BLaER1 treated with 17β-estradiol and CSF1 and Interleukin-3, amounts not matched to agents 10 nM and 100 nM (cell line): ENCODE data around the gene PPFIBP2.

Experiments
- H3K27ac ChIP-seq, 11 experiments: shearing (Covaris generic); formaldehyde crosslinking; 2 replicates each; pipeline ENCODE4 v1.8.1; 2022
- H3K27me3 ChIP-seq, 11 experiments: shearing (Covaris generic); formaldehyde crosslinking; 2 replicates each; pipeline ENCODE4 v1.8.1; 2022
- H3K36me3 ChIP-seq, 11 experiments: shearing (Covaris generic); formaldehyde crosslinking; 2 replicates each; pipeline ENCODE4 v1.8.1; 2022
- H3K4me1 ChIP-seq, 10 experiments: shearing (Covaris generic); formaldehyde crosslinking; 2 replicates each; pipeline ENCODE4 v1.8.1; 2022
- H3K4me2 ChIP-seq, 11 experiments: shearing (Covaris generic); formaldehyde crosslinking; 2 replicates each; pipeline ENCODE4 v1.8.1; 2022
- H3K4me3 ChIP-seq, 10 experiments: shearing (Covaris generic); formaldehyde crosslinking; 2 replicates each; pipeline ENCODE4 v1.8.1; 2022
- H3K9ac ChIP-seq, 11 experiments: shearing (Covaris generic); formaldehyde crosslinking; 2 replicates each; pipeline ENCODE4 v1.8.1; 2022
- H3K9me3 ChIP-seq, 11 experiments: shearing (Covaris generic); formaldehyde crosslinking; replicated peaks in 1 of 11; 2 replicates each; pipeline ENCODE4 v1.8.1; 2022
- H4K20me1 ChIP-seq, 11 experiments: shearing (Covaris generic); formaldehyde crosslinking; 2 replicates each; pipeline ENCODE4 v1.8.1; 2022
- Cebpa-rat ChIP-seq, 11 experiments: shearing (Covaris generic); IDR thresholded peaks; 2 replicates each; pipeline ENCODE4 v1.8.1; 2022

PPFIBP2 gene

DNA sequence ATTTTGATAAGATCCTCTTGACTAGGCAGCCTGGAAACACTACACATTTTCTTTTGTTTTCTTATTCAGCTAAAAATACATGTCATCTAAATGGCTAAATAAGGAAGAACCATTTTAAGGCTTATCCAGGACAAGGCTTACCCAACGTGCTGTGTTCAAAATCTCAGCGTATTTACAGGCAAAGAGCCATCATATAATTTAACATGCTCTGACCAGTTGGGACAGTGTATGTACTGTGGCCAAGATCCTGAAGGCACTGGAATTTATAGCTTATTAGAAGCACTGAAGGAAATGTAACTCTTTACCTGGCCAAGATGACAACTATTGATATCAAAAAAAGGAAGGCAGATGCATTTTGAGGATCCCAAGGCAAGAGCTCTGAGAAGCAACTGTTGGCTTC lies 71.1 kb downstream of the PPFIBP2 start:
- H3K4me2 ChIP-seq, result peak overlapping the region in 1 of 11 experiments; percentile 6; a peak in 1 of 22 replicates
- no peak overlapping the region for H3K27ac ChIP-seq
- H3K9me3 ChIP-seq, result no peaks in the 10 kb centered on the region
- H3K4me3 ChIP-seq, result no peak overlapping the region
- H4K20me1 ChIP-seq, result peaks cover 11 to 100% (median 61%) of the 10 kb centered on the region in 11 experiments; a peak in 19 of 22 replicates
- no peak overlapping the region for H3K9ac ChIP-seq
- peaks cover 0 to 47% (median 0%) of the 10 kb centered on the region in 11 experiments; a peak in 5 of 22 replicates for H3K36me3 ChIP-seq
- no peak for TF ChIP-seq Cebpa-rat (IDR thresholded peaks at IDR 0.05)
- peaks cover 50 to 86% (median 70%) of the 10 kb centered on the region in 11 experiments for H3K27me3 ChIP-seq
- H3K4me1 ChIP-seq, result peaks cover 0 to 30% (median 0%) of the 10 kb centered on the region in 10 experiments; a peak in 6 of 20 replicates

GRCh38 chr11:7585816-7586215 lies 72.0 kb downstream of the PPFIBP2 start:
- H3K27me3 ChIP-seq, result peaks cover 41 to 77% (median 61%) of the 10 kb centered on the region in 11 experiments
- no peak overlapping the region for H3K27ac ChIP-seq
- peaks cover 11 to 95% (median 52%) of the 10 kb centered on the region in 11 experiments; a peak in 19 of 22 replicates for H4K20me1 ChIP-seq
- TF ChIP-seq Cebpa-rat (IDR thresholded peaks at IDR 0.05), result no peak
- H3K36me3 ChIP-seq, result peaks cover 0 to 42% (median 0%) of the 10 kb centered on the region in 11 experiments; a peak in 5 of 22 replicates
- no peak overlapping the region for H3K9ac ChIP-seq
- peaks cover 0 to 30% (median 0%) of the 10 kb centered on the region in 10 experiments; a peak in 6 of 20 replicates for H3K4me1 ChIP-seq
- no peaks in the 10 kb centered on the region for H3K9me3 ChIP-seq
- no peak overlapping the region for H3K4me3 ChIP-seq
- no peak overlapping the region for H3K4me2 ChIP-seq

- Histone ChIP-seq H3K4me1 (peaks cover 0 to 30% (median under 1%) of the 10 kb centered on the region in 10 experiments; a peak in 7 of 20 replicates), H3K27me3 (peaks cover 36 to 72% (median 55%) of the 10 kb centered on the region in 11 experiments), H3K4me2 (no peak overlapping the region), H3K9me3 (peaks cover 0 to 5% (median 0%) of the 10 kb centered on the region in 11 experiments; a peak in 4 of 22 replicates), H3K36me3 (peaks cover 0 to 37% (median 0%) of the 10 kb centered on the region in 11 experiments; a peak in 5 of 22 replicates), H3K4me3 (no peak overlapping the region), H3K9ac (no peak overlapping the region), H3K27ac (no peak overlapping the region), H4K20me1 (peaks cover 9 to 89% (median 46%) of the 10 kb centered on the region in 11 experiments; a peak in 17 of 22 replicates)
- no peak for TF ChIP-seq Cebpa-rat (IDR thresholded peaks at IDR 0.05)
These were observed 72.6 kb downstream of the PPFIBP2 start for GRCh38 chr11:7586376-7586775.

DNA sequence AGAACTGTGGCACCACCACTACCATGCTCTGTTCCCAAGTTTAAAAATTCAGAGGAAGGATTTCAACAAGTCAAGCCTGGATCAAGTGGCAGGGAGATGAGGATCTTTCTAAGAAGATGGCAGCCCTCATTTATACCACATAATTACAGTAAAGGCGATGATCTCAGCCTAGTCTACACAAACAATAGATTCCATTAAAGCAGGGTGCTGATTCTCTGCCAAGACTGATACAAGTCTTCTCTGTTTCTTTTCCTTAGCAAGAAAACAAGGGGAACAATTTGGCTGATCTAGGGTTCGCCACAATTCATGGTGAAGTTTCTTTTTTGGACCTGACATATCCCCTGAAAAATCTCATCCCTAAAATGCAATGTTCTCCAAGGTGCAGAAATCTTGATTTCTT lies 73.9 kb downstream of the PPFIBP2 start:
- Histone ChIP-seq H3K27ac (no peak overlapping the region), H3K27me3 (peaks cover 22 to 58% (median 42%) of the 10 kb centered on the region in 11 experiments), H3K36me3 (peaks cover 0 to 36% (median 0%) of the 10 kb centered on the region in 11 experiments; a peak in 5 of 22 replicates), H3K4me2 (no peak overlapping the region), H4K20me1 (peaks cover 3 to 76% (median 35%) of the 10 kb centered on the region in 11 experiments; a peak in 14 of 22 replicates), H3K9me3 (peaks cover 0 to 11% (median 0%) of the 10 kb centered on the region in 11 experiments; a peak in 4 of 22 replicates), H3K4me1 (peaks cover 2 to 35% (median 13%) of the 10 kb centered on the region in 10 experiments; a peak in 18 of 20 replicates), H3K4me3 (no peak overlapping the region), H3K9ac (no peak overlapping the region)
- TF ChIP-seq Cebpa-rat (IDR thresholded peaks at IDR 0.05), result no peak

- Histone ChIP-seq H3K9ac (no peak overlapping the region), H3K4me3 (no peak overlapping the region), H3K27ac (no peak overlapping the region), H3K4me2 (peak overlapping the region in 3 of 11 experiments; percentile 17 to 90 (median 88); a peak in 2 of 22 replicates), H3K27me3 (peaks cover under 1 to 37% (median 22%) of the 10 kb centered on the region in 11 experiments; a peak in 17 of 22 replicates), H4K20me1 (peaks cover 0 to 58% (median 17%) of the 10 kb centered on the region in 11 experiments; a peak in 9 of 22 replicates), H3K4me1 (peaks cover 5 to 53% (median 23%) of the 10 kb centered on the region in 10 experiments; a peak in 18 of 20 replicates), H3K36me3 (peaks cover 0 to 40% (median 0%) of the 10 kb centered on the region in 11 experiments; a peak in 4 of 22 replicates), H3K9me3 (peaks cover 0 to 11% (median 0%) of the 10 kb centered on the region in 11 experiments; a peak in 4 of 22 replicates)
- TF ChIP-seq Cebpa-rat (IDR thresholded peaks at IDR 0.05), result no peak
These were observed 76.1 kb downstream of the PPFIBP2 start for GRCh38 chr11:7589861-7590260.

DNA sequence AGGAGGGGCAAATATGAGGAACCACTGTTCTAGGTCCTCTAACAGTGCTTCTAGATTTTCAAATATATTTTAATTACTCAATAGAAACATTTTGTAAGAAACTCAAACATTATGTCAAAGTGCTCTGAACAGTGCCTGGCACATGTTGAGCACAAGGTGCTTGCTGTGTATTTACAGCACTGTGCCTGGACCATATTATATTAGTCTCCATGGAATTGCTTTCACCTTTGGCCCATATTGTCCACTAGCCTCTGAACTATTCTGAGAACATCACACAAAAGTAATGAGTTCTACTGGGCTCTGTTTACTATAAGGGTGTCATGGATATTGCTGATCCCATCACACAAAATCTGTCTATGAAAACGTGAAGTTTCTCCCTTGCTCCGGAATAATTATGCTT lies 76.7 kb downstream of the PPFIBP2 start:
- peaks cover 0 to 30% (median 16%) of the 10 kb centered on the region in 11 experiments; a peak in 16 of 22 replicates for H3K27me3 ChIP-seq
- peak overlapping the region in 3 of 11 experiments; percentile 17 to 90 (median 88); a peak in 5 of 22 replicates for H3K4me2 ChIP-seq
- peaks cover 5 to 57% (median 23%) of the 10 kb centered on the region in 10 experiments; a peak in 18 of 20 replicates for H3K4me1 ChIP-seq
- peaks cover 0 to 36% (median 0%) of the 10 kb centered on the region in 11 experiments; a peak in 4 of 22 replicates for H3K36me3 ChIP-seq
- no peak overlapping the region for H3K4me3 ChIP-seq
- no peak overlapping the region for H3K27ac ChIP-seq
- H4K20me1 ChIP-seq, result peaks cover 0 to 51% (median 10%) of the 10 kb centered on the region in 11 experiments; a peak in 8 of 22 replicates
- no peak overlapping the region for H3K9ac ChIP-seq
- no peak for TF ChIP-seq Cebpa-rat (IDR thresholded peaks at IDR 0.05)
- peaks cover 0 to 11% (median 0%) of the 10 kb centered on the region in 11 experiments; a peak in 4 of 22 replicates for H3K9me3 ChIP-seq

GRCh38 chr11:7591107-7591894 lies 77.5 kb downstream of the PPFIBP2 start:
- Histone ChIP-seq H3K9me3 (peaks cover 0 to 11% (median 0%) of the 10 kb centered on the region in 11 experiments; a peak in 4 of 22 replicates), H3K27ac (peak overlapping the region in 7 of 11 experiments; percentile 18 to 76 (median 66); a peak in 10 of 22 replicates), H3K27me3 (peaks cover 0 to 24% (median 11%) of the 10 kb centered on the region in 11 experiments; a peak in 11 of 22 replicates), H3K36me3 (peaks cover 0 to 34% (median 0%) of the 10 kb centered on the region in 11 experiments; a peak in 4 of 22 replicates), H3K9ac (peak overlapping the region in 3 of 11 experiments; percentile 6 to 21 (median 10); a peak in 1 of 22 replicates), H4K20me1 (peaks cover 0 to 47% (median 8%) of the 10 kb centered on the region in 11 experiments; a peak in 7 of 22 replicates), H3K4me2 (peak overlapping the region in 8 of 11 experiments; percentile 64 to 91 (median 82); a peak in 12 of 22 replicates), H3K4me1 (peaks cover 5 to 62% (median 23%) of the 10 kb centered on the region in 10 experiments; a peak in 18 of 20 replicates), H3K4me3 (no peak overlapping the region)
- TF ChIP-seq Cebpa-rat (IDR thresholded peaks at IDR 0.05), result no peak

DNA sequence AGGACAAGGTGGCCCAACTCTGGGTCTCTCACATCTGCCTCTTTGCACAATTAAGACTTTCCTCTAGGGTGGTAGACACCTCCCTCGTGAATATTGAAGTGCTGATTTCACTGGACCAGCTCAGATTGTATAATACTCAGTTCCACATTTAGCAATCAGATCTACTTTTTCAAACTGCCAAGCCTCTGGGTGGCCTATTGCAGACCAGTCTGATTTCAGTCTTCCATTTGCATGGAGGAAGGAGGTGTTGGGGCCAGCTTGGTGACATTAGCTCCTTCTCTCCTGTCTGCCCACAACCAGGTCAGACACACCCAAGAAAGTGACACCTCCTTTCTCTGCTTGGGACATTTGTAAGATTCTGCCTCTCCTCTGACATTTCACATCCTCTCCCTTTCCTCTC lies 78.2 kb downstream of the PPFIBP2 start:
- no peak overlapping the region for H3K4me3 ChIP-seq
- peak overlapping the region in 8 of 11 experiments; percentile 64 to 91 (median 82); a peak in 15 of 22 replicates for H3K4me2 ChIP-seq
- H3K9me3 ChIP-seq, result peaks cover 0 to 11% (median 0%) of the 10 kb centered on the region in 11 experiments; a peak in 4 of 22 replicates
- peaks cover 0 to 40% (median under 1%) of the 10 kb centered on the region in 11 experiments; a peak in 5 of 22 replicates for H4K20me1 ChIP-seq
- H3K27ac ChIP-seq, result peak overlapping the region in 7 of 11 experiments; percentile 35 to 76 (median 66); a peak in 12 of 22 replicates
- peak in 4 of 11 experiments; percentile 19 to 49 (median 36); a peak in 4 of 22 replicates for TF ChIP-seq Cebpa-rat (IDR thresholded peaks at IDR 0.05)
- H3K9ac ChIP-seq, result peak overlapping the region in 3 of 11 experiments; percentile 6 to 41 (median 38); a peak in 3 of 22 replicates
- peaks cover 5 to 62% (median 23%) of the 10 kb centered on the region in 10 experiments; a peak in 18 of 20 replicates for H3K4me1 ChIP-seq
- H3K36me3 ChIP-seq, result peaks cover 0 to 32% (median 0%) of the 10 kb centered on the region in 11 experiments; a peak in 8 of 22 replicates
- H3K27me3 ChIP-seq, result peaks cover 0 to 20% (median 4%) of the 10 kb centered on the region in 11 experiments; a peak in 9 of 22 replicates
